AG08395 (cell line): Measurements from ENCODE around the gene PNPT1.

Experiments used
- DNase-seq: peaks from one replicate; pipeline ENCODE4 v3.0.0; 2012; ENCODE audit warnings: mixed read lengths, low spot score

The PNPT1 gene

DNA sequence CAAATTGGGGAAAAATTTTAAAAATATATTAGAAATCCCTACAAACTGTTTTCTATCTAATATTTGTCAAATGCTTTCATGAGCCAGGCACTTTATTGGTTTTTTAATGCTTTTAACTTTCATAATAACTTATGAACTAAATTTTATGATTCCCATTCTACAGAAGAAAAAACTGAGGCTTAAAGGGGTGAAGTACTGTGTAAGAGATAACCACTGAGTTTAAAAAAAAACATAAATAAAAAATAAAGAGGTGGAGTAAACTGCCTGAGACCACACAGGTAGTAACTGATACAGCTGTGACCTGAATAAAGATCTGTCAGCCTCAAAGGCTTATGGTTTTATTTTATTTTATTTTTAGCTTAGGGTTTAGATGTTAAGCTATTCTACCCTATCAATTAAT lies 24.7 kb downstream of the PNPT1 start:
- DNase-seq = no peak

DNA sequence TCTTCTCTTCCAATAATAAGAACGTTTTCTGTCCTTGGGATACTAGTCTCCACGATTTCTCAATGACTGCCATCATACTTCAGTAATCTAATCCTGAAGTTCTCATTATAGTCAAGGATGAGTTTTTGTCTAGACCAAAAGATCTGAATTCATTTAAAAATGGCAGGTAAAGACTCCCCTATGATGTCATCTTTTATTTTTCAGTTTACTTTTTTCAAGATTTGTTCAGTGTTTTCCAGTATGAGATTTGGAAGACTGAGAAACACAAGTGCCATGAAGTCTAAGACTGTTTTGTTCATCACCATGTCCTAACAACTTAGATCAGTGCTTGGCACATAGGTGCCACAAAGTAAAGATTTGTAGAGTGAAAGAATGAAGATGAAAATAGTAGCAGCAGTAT lies 40.4 kb downstream of the PNPT1 start:
- no peak for DNase-seq

DNA sequence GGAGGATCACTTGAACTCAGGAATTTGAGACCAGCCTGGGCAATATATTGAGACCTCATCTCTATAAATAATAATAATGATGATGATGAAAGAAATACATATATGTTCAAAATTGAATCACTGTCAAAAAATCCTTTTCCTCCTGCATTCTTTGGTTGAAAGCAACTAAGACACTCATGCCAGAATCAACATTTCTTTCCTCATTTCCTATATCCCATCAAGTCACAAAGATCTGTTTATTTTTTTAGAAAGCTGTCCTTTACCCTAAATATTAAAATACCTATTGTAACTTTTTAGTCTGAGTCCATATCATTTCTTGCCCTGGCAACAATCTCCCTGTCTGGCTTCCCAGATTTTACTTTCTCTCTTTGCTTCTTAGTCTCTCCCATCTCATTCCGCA lies 44.4 kb downstream of the PNPT1 start:
- no peak for DNase-seq

DNA sequence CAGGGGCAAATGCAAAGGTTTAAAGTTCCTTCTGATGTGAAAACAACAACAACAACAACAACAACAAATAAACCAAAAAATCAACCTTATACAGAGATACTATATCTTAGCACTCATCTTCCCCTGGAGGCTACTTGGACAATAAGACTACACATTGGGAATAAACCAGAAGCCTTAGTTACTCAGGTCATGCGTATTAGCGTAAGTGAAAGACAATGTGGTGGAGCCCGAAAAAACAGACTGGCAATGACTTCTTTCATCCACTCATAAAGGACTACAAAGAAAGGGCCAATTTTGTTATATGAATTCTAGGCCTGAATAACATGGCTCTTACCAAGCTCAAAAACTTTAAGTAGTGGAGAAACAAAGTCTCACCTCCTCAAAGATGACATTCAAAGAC lies 56.8 kb downstream of the PNPT1 start:
- no peak for DNase-seq

DNA sequence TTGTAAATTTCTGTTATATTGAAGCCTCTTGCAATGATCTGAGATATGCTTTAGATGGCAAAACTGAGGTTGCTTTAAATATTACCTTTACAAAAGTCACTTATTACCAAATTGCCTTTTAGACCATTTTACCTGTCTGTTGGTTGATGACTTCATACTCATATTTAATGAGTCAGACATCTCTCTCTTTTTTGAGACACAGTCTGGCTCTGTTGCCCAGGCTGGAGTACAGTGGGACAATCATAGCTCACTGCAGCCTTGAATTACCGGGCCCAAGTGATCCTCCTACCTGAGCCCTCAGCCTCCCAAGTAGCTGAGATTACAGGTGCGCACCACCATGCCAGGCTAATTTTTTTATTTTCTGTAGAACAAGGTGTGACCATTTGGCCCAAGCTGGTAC lies 64.7 kb downstream of the PNPT1 start:
- no peak for DNase-seq

DNA sequence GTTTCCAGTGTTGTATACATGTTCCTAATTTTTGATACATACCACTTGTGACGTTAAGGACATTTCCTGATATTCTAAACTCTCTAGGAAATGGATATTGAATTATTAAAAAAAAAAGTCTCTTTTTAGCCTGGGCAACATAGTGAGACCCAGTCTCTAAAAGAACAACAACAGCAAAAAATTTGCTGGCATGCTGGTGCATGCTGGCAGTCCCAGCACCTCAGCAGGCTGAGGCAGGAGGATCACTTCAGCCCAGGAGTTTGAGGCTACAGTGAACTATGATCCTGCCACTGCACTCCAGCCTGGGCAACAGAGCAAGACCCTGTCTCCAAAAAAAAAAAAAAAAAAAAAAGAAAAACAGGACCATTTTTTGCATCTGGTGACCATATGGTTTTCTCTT lies 65.7 kb downstream of the PNPT1 start:
- DNase-seq = no peak

DNA sequence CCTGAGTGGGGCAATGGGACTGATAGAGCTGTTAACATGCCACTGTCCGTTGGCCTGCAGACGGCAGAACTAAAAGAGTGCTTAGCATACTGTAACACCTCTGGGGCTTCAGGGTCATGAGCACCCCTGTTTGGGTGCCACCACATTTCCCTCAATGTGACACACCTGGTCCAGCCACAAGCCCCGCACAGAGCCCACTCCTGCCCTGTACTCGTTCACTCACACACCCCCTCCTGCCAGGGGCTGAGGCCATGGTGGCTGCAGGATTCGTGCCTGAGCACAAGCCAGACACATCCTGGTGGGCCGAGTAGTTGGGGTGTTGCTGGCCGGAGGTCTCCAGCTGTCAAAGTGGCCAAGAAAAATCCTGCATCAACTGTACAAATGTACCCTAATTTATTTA lies 71.8 kb downstream of the PNPT1 start:
- DNase-seq = no peak

DNA sequence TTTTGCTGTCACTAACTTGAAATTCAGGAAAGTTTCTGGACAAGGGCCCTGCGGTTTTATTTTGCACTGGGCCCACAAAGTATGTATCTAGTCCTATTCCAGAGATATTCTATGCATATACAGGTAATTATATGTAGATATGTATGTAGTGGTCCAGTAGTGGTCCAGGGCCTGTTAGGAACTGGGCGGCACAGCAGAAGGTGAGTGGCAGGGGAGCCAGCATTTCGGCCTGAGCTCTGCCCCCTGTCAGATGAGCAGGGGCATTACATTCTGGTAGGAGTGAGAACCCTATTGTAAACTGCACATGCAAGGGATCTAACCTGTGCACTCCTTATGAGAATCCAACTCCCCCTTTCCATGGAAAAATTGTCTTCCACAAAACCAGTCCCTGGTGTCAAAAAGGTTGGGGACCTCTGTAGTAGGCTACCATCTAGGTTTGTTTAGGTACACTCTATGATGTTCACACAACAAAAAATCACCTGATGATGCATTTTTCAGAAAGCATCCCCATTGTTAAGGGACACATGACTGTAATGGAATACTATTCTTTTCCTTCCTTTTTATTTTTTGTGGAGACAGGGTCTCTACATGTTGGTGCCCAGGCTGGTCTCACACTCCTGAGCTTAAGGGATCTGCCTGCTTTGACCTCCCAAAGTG lies 73.4 kb downstream of the PNPT1 start:
- DNase-seq = no peak

DNA sequence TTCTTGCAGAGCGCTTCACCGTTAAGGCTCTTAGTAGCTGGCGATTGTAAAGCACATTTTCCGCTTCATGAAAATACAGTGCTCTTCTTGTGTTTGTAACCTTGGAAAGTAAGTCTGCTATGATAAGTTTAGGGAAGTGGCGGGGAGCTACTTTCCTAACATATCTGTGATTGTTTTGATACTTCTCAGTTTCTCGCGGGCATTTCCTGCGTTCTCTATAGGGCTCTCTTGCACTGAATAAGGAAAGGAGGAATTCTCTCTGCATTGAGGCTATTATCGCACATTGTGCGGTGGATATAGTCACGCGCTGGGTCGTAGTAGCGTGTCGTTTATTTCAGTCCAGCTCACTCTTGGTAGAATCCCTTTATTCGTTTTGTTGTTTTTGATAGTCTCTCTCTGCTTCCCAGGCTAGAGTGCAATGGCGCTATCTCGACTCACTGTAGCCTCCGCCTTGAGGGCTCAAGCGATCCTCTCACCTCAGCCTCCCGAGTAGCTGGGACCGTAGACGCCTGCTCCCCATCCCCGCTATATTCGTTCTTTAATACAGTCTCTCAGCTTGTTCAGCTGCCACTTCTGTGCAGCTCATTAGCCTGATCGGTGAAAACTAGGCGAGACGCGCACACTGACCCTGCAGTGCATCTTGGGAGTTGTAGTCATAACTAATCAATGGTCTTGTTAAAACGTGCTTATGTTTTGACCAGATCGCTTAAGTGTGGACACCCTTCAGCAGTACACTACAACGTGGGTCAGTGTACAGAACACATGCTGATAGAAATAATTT lies 75.2 kb downstream of the PNPT1 start:
- peak; percentile 62 for DNase-seq

DNA sequence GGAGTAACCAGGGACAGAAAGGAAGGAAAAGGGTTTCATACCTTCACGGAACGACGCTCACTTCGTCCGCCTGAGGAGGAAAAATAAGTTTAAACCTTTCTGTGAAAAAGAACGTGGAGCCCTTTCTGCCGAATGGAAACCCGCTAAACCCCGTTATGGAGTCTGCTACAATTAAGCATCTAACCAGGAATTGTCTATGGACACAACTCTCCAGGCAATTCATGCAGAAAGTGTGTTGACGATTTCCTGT lies 75.7 kb downstream of the PNPT1 start:
- peak; percentile 4 for DNase-seq

DNA sequence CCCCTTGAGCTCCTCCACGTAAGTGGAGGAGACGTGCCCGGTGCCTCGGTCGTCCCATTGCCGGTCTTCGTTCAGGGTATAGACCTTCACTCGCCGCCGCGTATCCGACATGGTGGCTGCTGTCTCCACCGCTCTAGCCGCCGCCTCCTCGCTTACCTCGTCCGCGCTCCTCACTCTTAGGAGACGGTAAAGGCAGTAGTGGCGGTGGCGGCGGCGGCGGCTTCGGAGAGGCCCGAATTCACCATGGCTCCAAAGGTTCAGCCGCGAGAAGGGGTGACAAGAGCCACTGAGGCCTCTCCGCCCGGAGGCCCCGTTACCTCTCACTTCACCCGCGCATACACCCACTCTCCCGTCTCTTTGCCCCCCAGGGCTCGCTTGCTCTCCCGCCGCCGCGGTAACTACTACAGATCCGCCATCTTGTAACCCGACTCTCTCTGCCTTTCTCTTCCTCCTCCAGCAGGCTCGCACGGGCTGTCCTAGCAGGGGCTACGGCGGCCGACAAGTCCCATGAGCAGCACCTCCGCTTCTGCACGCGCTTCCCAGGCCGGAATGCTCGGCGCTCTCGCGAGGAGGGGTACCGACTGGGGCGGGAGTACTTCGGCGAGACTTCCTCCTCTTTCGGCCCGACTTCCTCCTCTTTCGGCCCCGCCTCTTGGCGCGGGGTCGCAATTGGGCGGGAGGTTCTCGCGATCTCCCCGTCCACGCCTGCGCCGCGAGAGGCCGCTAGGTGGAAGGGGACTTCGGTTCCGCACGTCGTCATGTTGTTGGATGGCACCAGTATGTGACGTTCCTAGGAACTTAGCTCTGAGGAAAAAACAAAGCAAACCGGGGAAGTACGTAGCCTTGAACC lies 76.2 kb downstream of the PNPT1 start, which contains the start of gene PPP4R3B:
Gene PPP4R3B, minus strand, starts transcription at position 448 of the 850 bp plus-strand sequence. Its CDS starts 337 bp downstream, at position 111.
- DNase-seq = peak; percentile 98

DNA sequence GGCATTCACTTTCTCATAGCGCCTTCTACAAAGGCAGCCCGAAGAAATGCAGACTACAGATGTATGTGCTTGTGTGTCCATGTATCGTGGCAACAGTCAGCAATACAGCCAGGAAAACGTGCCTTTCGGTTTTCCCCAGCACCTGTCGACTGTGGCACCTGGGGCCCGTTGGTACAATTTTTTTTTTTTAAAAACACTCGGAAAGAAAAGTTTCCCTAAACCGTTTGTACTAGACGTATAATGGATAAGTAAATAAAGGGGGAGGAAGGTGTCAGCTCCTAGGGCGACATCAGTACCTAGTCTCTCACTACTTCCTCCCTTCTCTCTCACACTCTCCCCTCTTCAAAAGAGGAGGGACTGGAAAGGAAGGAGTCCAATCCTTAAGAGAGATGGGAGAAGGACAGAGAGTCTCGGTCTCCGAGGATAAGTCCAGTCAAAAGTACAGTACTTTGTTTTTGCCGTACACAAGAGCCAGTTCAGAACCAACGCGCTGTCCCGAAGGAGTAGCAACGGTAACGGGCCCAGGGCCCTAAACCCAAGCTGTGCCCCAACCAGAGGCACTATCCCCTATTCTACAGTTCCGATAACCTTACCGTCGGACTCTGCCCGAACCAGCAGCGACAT lies 77.0 kb downstream of the PNPT1 start:
- DNase-seq = peak; percentile 46

DNA sequence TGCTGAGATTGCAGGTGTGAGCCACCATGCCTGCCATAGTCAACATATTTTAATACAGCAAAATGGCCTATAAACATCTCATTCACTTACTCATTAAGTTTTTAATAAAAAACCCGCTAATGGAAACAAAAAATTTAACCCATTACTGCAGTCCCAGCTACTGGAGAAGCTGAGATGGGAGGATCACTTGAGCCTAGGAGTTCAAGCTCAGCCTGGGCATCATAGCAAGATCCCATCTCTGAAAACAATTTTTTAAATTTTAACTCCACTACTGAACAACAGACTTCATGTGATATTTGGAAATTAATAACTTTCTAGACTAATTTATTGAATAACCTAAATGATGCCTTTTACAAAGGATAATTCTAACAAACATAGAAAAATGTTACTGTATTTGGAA lies 81.6 kb downstream of the PNPT1 start:
- no peak for DNase-seq

DNA sequence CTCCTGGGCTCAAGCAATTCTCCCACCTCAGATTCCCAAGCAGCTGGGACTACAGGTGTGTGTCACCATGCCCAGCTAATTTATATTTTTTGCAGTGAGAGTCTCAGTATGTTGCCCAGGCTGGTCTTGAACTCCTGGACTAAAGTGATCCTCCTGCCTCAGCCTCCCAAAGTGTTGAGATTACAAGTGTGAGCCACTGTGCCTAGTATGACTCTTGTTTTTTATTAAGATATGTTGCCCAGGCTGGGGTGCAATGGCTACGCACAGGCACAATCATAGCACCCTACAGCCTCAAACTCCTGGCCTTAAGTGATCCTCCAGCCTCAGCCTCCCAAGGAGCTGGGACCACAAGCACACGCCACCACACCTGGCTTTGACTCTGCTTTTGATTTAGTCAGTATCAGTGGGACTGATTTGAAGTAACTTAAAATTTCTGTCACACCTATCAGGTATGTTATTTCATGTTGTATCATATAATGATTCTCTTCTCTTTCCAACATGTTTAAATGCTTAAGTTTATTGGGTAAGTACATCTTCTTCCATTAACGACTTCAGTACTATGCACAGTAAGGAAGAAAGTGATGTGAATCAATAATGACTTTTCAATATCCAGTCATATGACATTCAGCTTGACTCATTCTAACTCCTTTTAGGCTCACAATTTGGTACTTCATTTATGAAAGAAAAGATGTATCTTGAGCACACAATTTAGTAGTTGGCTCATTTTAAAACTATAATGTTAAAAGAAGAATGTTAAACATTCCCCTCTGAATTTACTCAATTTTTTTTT lies 82.5 kb downstream of the PNPT1 start:
- DNase-seq = no peak

DNA sequence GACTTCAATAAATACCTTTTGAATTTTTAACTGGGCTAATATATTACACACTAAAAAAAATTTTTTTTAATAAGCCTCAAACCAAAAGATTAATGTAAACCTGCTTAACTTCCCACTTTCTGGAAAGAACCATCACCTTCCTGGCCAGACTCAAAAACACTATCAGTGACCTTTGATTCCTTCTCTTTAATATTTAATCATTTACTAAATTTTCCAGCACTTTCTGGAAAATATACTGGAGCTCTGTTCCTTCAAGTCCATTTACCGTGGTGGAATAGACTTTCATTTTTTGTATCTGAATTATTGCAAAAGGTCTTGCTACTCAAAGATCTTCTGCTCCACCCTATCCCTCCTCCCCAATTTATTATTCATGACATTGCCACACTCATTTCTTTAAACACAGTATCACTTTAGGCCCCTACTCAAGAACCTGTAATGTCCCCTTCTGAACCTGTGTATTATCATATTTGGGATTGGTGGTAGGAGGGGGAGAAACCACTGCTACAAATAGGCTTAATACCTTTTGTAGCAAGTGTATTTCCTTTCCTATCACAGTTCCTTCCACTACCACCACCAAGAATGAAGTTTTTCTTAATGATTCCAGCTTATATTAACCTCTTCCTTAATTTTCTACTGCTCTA lies 83.6 kb downstream of the PNPT1 start:
- no peak for DNase-seq

DNA sequence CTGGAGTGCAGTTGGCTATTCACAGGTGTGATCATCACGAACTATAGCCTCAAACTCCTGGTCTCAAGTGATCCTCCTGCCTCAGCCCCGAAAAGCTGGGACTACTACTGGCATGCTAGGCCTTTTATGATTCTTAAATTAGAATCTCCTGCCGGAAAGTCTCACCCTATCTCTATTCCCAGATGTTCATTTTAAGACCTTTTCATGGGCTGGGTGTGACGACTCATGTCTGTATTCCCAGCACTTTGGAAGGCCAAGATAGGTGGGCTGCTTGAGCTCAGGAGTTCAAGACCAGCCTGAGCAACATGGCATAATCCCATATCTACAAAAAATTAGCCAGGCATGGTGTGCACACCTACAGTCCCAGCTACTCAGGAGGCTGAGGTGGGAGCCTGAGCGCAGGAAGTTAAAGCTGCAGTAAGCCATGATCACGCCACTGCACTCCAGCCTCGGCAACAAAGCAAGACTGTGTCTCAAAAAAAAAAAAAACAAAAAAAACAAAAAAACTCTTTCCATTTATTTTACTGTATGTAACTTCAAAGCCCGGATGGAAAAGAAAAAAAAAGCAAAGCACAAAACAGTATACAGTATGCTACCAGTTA lies 84.3 kb downstream of the PNPT1 start:
- DNase-seq = no peak

DNA sequence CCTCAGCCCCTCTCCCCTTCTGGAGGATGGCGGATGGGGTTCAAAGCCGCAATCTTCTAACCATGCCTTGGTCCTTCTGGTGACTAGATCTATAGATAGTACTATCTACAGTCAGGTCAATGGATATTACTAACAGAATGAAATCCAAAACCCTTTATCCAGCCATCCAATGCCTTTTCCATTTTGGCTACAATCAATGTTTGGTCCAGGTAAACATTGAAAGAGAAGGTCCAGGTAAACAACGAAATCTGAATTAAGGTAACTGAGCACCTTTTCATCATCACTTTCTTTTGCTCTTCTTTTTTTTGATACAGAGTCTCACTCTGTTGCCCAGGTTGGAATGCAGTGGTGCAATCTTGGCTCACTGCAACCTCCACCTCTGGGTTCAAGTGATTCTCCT lies 85.9 kb downstream of the PNPT1 start:
- no peak for DNase-seq

DNA sequence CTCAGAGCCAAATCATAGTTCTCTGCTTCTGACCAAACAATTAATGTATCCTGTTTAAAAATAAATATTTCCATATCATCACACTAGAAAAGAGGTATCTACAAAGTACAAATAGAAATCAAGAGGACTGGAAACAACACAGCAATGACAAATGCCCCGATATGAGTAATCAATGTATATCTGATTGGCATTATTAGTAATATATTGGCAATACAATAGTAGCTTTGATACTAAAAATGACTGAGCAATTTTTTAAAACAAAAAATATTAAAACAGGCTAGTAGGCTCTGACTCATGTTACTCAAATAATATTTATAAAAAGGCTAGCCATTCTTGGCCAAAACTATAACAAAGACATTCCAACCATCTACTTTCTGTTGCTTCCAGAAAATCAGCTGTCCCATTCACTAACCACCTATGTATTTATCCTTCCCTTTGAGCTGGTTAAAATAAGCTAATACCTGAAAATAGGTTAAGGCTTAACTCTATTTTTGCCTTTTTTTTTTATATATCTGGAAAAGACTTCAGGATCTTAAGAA lies 89.5 kb downstream of the PNPT1 start:
- no peak for DNase-seq

DNA sequence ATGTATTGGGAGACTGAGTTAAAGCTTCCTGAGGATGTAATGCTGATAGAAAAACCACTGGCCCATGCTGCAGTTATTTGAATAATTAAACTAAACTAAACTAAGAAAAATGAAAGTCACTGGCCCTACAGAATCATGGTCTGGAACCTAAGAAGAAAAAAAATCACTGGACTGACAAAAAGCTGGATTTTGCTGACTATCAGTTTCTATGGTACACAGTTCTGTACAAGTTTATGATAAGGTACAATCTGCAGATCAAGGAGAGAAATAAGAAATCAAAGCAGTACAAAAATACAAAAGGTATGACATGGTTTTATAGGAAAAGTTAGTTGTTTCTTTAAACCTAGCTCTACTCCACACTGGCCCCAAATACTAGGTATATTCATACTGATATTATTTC lies 91.8 kb downstream of the PNPT1 start:
- DNase-seq = no peak

DNA sequence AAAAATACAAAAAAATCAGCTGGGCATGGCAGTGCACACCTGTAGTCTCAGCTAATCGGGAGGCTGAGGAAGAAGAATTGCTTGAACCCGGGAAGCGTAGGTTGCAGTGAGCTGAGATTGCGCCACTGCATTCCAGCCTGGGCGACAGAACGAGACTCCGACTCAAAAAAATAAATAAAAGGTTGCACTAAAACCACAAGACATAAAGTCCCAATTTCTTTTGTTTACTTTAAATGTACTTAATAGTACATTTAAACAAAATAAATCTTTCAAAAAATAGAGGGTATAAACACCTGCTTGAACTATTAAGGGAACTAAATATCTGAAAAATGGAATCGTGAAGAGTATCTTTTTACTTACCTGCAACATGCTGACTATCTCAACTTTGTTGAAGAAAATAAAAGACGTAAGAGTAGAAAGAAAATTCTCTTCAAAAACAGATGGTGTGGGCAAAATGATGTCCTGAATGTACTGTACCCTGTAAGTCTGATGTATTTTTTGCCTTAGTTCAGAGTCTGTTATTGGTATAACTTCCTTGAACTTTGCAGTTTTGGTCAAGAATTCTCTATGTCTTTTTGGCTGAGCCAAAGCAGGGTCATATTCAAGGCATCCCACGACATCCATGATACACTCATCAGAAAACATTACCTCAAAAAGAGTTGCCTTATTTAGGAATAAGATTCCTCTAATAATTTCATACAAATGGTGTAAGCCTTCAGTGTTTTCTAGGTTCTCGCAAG lies 95.4 kb downstream of the PNPT1 start:
- no peak for DNase-seq
